Glomerular endothelial cell (primary cell): ENCODE results near the gene ULK3. TPM values are rescaled to one million over a fixed set of nuclear protein-coding genes. Genes with fewer than 3 reads are reported as not detected.

Source experiments
- DNase-seq: peaks from one replicate; pipeline ENCODE4 v3.0.0-alpha.2; 2011; ENCODE audit warnings: low read depth, low spot score; ENCODE audit errors: extremely low read depth
- total RNA-seq: library from RNA; depleted of rRNA; stranded (reverse); fragments of >200 nt; gene quantifications from 2 replicates; pipeline ENCODE4 v1.2.3, GENCODE V29; 2015

ULK3 gene
- total RNA-seq, 1 donor from 2014 or later = 45.2 TPM

- DNase-seq = no peak
These were observed 17.1 kb downstream of the ULK3 start for GRCh38 chr15:74825866-74826265.

- no peak for DNase-seq
These were observed 18.0 kb downstream of the ULK3 start for GRCh38 chr15:74824976-74825375.

GRCh38 chr15:74823324-74823723, 19.6 kb downstream of the ULK3 start:
- DNase-seq = no peak

- no peak for DNase-seq
These were observed 20.7 kb downstream of the ULK3 start for GRCh38 chr15:74822233-74822632.

DNA sequence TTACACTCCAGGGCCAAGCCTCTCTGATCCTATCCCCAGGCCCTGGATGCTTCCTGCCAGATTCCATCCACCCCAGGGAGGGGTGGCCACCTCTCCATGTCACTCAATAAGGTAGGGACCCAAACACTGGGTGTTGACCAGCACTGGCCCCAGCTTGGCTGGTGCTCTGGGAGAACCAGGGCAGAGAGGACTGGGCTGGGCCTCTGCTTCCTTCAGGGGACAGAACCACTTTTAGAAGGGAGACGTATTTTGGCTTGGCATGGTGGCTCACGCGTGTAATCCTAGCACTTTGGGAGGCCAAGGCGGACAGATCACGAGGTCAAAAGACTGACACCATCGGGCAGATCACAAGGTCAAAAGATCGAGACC, 21.2 kb downstream of the ULK3 start:
- DNase-seq = no peak

DNA sequence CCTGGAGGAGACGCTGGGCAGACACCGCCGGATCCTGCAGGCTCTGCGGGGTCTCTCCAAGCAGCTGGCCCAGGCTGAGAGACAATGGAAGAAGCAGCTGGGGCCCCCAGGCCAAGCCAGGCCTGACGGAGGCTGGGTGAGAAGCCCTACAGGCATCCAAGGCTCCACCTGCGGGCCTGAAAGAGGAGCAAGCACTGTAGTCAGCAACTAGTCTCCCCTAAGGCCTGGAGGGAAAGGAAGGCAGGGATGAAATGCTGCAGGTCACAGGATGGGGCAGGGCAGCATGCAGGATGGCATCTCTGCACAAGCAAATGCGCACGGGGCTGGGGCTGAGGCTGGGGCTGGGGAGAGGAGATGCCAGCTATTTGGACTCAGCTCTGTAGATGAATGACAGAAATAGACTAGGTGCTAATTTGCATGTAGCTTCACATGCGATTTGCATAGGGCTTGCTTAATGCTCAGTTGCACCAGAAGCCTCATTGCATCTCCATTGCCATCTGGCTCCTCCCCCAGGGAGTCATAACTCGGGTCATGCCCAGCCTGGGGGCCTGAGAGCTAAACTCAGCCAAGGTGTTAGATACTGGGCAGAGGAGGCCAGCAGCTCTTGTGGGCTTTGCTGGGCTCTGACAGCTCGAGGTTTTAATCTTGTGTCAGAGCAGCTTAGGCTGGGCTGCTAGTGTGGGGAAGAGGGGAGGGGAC, 21.7 kb downstream of the ULK3 start:
- DNase-seq = no peak

- no peak for DNase-seq
These were observed 22.9 kb downstream of the ULK3 start for GRCh38 chr15:74820056-74820455.

- DNase-seq = no peak
These were observed 25.6 kb downstream of the ULK3 start for GRCh38 chr15:74817370-74817737.

DNA sequence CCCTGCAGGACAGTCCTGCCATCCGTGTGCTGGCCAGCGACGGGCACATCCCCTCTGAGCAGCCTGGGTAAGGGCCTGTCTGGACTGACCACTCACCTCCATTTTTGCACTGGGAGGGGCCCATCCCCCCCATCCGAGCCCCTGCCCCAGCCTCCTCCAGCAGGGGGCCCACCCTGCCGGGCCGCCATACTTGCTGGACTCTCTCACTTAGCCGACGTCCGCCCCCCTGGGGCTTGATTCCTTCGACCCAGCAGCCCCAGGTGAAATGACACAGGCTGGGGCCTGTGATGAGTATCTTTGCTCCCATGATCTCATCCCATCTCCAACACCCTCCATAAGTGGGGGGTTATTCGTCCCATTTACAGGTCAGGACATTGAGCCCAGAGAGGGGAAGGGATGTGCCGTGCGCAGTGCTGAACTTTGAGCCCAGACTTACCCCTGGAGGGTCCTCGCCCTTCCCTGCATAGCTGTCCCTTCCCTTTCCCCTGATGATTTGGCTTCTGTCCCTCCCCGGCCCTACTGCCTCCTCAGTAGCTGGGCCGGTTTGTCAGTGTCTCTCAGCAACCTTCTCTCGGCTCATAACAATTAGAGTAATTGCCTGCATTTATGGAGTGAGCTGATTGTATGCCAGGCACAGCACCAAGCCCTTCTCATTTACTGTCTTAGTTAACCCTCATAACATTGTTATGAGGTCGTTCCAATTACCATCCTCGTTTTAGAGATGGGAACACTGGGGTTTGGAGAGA, 26.2 kb downstream of the ULK3 start:
- no peak for DNase-seq

GRCh38 chr15:74815961-74816360, 27.0 kb downstream of the ULK3 start:
- no peak for DNase-seq

- DNase-seq = no peak
These were observed 27.6 kb downstream of the ULK3 start for GRCh38 chr15:74815121-74815934.

DNA sequence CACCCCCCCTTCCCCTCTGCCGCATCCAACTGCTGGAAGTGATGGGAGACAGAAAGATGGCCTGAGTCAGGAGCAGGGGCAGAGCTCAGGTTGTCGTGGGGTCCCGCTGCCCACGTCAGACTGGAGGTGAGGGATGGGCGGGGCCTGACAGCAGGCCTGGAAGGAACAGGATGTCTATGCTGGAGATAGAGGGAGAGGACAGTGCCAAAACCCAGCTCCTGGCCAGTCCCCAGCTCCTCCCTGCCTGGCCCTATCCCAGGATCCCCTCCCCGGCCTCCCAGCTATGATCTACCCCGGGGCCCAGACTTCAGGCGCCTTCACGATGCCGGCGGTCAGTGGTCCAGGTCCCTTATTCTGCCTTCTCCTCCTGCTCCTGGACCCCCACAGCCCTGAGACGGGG, 30.4 kb downstream of the ULK3 start, which contains the start of gene LMAN1L:
Gene LMAN1L (plus strand): TSS at position 303 of the 400 bp plus-strand sequence. CDS start 20 bp downstream, at position 323.
- no peak for DNase-seq

GRCh38 chr15:74809956-74810355, 33.0 kb downstream of the ULK3 start:
- no peak for DNase-seq

GRCh38 chr15:74809242-74809641, 33.7 kb downstream of the ULK3 start:
- no peak for DNase-seq

GRCh38 chr15:74808840-74809229, 34.1 kb downstream of the ULK3 start:
- DNase-seq = no peak

DNA sequence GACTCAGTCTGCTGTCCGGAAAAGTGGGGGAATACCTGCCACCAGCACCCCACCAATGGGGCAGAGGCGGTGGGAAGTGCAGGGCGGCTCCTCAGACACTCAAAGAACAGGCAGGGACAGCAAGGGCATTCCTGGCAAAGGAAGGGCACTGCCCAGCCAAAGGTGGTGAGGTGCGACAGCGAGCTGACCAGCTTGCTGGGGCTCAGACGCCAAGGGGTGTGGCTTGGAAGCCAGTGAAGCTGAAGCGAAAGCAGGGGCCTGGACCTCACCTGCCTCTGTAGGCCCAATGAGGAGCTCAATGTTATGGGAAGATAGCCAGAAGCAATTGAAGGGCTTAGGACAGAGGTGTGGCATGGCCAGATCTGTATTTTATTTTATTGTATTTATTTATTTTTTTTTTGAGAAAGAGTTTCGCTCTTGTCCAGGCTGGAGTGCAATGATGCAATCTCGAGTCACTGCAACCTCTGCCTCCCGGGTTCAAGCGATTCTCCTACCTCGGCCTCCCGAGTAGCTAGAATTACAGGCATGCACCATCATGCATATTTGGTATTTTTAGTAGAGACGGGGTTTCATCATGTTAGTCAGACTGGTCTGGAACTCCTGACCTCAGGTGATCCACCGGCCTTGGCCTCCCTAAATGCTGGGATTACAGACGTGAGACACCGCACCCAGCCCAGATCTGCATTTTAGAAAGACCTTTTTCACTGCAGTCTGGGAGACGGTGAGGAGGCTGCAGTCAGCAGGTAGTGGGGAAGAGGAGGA, 34.7 kb downstream of the ULK3 start:
- DNase-seq = no peak

DNA sequence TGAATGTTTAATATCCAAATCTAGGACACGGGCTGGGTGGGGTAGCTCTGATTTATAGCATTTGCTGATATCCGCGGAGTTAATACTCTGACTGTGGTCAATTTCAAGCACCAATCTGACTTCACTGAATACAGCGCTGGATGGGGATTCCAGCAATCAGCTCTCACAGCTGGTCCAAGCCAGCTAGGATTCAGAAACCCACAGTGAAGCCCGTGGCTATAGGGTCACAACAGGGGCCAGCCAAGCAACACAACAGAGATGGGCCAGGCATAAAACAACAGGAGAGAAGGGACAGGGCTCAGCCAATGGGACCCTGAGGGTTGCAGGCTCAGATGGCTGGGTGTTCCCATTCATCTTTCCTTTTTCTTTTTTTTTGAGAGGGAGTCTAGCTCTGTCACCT, 35.7 kb downstream of the ULK3 start:
- no peak for DNase-seq

DNA sequence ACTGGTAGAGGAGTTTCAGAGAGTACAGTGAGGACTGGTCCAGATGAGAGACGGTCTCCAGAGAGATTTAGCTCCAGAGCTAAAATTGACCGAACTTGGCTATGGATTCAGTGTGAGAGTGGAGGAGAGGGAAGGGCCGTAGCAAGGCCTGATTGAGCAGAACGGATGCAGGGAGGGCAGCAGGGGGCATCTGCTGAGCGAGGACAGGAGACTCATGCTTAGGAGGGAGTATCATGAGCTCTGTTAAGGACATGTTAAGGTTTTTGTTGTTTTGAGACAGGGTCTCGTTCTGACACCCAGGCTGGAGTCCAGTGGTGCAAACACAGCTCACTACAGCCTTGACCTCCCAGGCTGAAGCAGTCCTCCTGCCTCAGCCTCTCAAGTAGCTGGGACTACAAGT, 38.0 kb downstream of the ULK3 start:
- DNase-seq = no peak

DNA sequence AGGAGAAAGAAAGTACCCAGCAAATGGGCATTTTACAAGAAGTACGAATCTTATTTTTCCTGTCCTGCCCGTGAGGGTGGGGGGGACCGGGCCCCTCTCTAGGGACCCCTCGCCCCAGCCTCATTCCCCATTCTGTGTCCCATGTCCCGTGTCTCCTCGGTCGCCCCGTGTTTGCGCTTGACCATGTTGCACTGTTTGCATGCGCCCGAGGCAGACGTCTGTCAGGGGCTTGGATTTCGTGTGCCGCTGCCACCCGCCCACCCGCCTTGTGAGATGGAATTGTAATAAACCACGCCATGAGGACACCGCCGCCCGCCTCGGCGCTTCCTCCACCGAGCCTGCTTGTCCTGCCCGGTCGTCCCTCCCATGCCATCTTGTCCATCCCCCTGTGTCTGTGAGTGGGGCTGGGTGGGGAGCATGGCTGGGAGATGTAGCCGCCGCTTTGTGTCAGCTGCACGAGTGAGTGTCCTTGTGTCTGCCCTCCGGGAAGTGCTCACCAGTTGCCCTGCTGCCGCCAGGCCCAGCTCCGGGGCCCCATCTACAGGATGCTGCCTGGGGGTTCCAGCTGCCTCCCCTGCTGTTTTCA, 40.0 kb downstream of the ULK3 start:
- DNase-seq = no peak

- no peak for DNase-seq
These were observed 40.7 kb downstream of the ULK3 start for GRCh38 chr15:74802290-74802689.
